ENCODE measurements around the gene SLC26A11. TPM values are rescaled to one million over a fixed set of nuclear protein-coding genes. Genes with fewer than 3 reads are reported as not detected.

SLC26A11 gene
- total RNA-seq = 7.8 and 9.6 TPM in 2 replicates

GRCh38 chr17:80220054-80220735 is at the start of gene SLC26A11, which contains the start of gene SGSH:
SLC26A11 (plus strand) TSS chr17:80220427; CDS start chr17:80221561, 1,134 bp downstream.
SGSH (minus strand) TSS chr17:80220333; CDS start chr17:80220313, 20 bp downstream.

GRCh38 chr17:80260791-80261158 is 40.5 kb downstream of the SLC26A11 start, which contains the start of gene RNF213:
RNF213 (plus strand) TSS chr17:80260852; CDS start chr17:80263682, 2,830 bp downstream.

Other genes starting within 250 kb of the SLC26A11 start
- 35.8 and 51.5 TPM in 2 replicates for gene TBC1D16, start 184.6 kb upstream of the SLC26A11 start, total RNA-seq
- 2.0 and 2.3 TPM in 2 replicates for gene CCDC40, start 183.8 kb upstream of the SLC26A11 start, total RNA-seq
- 7.5 and 24.3 TPM in 2 replicates for gene GAA, start 118.8 kb upstream of the SLC26A11 start, total RNA-seq
- gene EIF4A3, start 73.3 kb upstream of the SLC26A11 start, total RNA-seq = 99.9 and 104 TPM in 2 replicates
- gene CARD14, start 50.4 kb upstream of the SLC26A11 start, total RNA-seq = 0.22 and 0.52 TPM in 2 replicates
- 6.4 and 10.7 TPM in 2 replicates for gene SGSH, start 94 bp upstream of the SLC26A11 start, total RNA-seq
- gene RNF213, start 40.4 kb downstream of the SLC26A11 start, total RNA-seq = 66.8 and 79.5 TPM in 2 replicates
- gene ENDOV, start 194.7 kb downstream of the SLC26A11 start, total RNA-seq = 24.3 and 25.5 TPM in 2 replicates

All from dermis lymphatic vessel endothelial cell (primary cell).